Retinal pigment epithelial cell (primary cell): Measurements from ENCODE around the gene MAML3.

Source experiments
- DNase-seq: peaks from one replicate; pipeline ENCODE4 v3.0.0-alpha.2; 2010; ENCODE audit warnings: low read depth
- H3K4me3 ChIP-seq: 2 replicates; pipeline ENCODE4 v1.5.1; 2011; ENCODE audit warnings: mild to moderate bottlenecking, low read length, control low read depth, moderate library complexity
- TF ChIP-seq, protein P1 (sequence below): conservative IDR thresholded peaks from 2 replicates; pipeline ENCODE4 v1.5.1; 2011; ENCODE audit warnings: low read depth, low read length, control low read depth, inconsistent platforms

Gene MAML3

DNA sequence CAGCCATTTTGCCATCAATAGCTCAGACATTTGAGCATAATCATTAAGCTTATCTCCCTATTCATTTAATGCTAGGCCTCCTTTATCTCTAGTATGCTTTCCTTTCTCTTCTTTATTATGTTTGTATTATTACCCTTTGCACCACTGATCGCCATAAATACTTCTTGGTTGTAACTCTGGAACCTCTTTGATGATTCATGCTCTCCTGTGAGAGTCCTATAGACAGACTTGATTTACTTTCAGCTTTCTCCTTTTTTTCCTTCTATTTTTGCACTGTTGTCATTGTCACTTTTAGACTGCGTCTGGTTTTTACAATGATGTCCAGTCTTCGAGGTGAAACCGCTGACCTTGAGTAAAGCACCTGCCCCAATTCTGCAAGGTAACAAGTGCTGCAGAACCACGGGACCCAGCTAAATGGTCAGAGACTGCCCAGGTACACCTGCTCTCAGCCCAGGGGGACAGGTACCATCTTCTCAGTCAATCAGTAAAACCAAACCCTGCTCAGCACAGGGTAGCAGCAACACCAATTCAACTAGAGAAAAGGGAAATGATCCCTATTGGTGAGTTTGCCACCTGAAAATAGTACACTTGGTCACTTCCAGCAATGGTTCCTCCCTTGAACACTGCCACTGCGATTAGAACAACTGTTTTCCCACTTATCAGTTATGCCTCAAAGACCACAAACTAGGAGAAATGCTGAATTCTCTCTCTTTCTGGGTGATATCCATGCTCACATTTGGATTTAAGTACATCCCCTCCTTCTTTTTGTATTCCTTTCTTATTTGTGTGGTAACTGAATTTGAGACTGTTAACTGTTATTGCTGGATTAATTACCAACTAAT is 125.1 kb downstream of the MAML3 start:
- TF ChIP-seq, protein P1, sequence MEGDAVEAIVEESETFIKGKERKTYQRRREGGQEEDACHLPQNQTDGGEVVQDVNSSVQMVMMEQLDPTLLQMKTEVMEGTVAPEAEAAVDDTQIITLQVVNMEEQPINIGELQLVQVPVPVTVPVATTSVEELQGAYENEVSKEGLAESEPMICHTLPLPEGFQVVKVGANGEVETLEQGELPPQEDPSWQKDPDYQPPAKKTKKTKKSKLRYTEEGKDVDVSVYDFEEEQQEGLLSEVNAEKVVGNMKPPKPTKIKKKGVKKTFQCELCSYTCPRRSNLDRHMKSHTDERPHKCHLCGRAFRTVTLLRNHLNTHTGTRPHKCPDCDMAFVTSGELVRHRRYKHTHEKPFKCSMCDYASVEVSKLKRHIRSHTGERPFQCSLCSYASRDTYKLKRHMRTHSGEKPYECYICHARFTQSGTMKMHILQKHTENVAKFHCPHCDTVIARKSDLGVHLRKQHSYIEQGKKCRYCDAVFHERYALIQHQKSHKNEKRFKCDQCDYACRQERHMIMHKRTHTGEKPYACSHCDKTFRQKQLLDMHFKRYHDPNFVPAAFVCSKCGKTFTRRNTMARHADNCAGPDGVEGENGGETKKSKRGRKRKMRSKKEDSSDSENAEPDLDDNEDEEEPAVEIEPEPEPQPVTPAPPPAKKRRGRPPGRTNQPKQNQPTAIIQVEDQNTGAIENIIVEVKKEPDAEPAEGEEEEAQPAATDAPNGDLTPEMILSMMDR: no peak
- no peak for DNase-seq
- H3K4me3 ChIP-seq: no peak overlapping the region

DNA sequence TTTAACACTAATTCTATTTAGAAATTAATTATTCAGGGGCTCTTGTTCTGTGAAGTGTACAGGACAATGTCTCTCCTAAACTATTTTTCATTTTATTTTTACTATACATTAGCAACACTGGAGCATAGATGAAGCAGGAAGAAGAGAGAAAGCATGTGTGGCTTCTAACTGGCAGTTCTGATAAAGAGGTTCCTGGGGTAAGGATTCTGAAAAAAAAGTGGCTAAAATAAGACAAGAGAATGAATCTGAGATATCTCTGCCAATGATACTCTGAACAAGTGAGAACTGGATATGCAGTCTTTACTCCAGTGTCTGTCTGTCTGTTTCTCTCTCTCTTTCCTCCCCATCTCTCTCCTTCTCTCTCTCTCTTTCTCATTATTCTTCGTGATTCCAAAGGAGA is 125.9 kb downstream of the MAML3 start:
- TF ChIP-seq, protein P1: no peak
- H3K4me3 ChIP-seq: no peak overlapping the region

DNA sequence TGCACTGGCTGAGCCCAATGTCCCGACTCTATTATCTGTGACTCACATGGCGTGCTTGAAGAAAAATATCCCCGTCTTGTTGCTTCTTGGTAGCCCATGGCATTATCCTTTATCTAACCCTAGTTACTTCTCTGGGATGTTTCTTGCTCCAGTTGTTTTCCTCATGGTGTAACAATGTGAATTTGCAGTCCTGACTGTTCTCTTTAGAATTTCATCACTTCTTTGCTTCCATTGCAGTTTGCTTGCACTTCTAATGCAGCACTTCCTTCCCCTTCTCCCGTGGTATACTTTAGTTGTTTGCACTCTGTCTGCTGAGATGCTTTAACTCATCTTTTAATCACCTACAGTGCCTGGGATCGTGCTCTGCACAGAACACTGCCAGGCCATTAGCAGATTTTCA is 126.9 kb downstream of the MAML3 start:
- no peak overlapping the region for H3K4me3 ChIP-seq
- TF ChIP-seq, protein P1: no peak

More for the DNA sequence above, 125.9 kb downstream of the MAML3 start:
- DNase-seq: no peak

DNA sequence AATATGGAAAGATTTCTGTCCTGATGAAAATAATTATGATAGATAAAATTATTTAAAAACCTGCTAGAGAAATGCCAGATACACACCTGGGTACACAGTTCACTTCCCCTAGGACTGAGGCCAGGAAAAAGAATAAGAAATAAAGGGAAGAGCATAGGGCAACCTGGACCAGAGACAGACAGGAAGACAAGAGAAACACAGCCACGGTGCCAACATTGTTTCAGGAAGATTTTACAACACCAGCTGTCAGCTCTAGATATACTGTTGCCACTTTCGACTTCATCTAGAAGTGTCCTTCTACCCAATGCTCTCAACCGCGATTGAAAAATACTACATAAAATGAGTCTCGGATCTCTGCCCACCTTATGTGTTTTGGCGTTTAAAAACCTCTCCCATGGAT is 128.5 kb downstream of the MAML3 start:
- no peak for DNase-seq
- no peak overlapping the region for H3K4me3 ChIP-seq
- TF ChIP-seq, protein P1: no peak

More for the DNA sequence above, 126.9 kb downstream of the MAML3 start:
- no peak for DNase-seq

DNA sequence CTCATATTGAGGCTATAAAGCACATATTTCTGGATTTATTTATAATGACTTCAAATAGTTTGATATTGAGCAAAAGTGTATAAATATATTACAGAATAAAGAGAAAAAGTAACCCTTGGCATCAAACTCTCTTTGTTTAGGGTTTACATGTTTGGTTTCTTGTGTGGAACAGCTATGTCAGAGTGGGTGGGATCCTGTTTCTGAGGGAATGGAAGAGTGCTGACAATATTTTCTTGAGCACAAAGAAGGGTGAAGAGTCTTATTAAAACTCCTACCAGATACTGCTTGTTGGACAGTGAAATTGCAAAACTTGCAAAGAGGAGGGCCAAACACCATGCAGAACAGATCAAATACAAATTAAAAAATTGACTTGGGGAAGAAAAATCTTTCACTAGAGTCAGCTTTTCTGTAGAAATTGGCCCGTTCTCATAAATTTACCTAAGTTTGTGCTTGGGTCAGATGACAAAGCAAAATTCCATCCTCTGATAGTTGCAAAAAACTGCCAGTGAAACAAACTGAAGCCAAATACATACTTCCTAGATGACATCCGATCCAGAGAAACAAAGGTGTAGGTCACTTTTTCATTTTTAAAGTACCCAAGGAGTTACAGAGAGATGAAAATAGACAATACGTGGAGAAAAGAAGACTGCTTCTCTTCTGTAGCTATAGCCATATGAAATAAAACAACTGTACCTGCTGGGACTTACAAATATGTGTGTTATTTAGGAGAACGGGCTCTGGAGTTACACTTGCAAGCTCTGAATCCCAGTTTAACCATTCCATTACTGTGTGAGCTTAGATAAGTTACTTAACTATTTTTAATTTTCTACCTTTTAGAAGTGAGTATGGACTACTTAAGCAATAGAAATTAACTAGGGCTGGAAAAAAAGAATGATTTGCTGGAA is 133.3 kb downstream of the MAML3 start:
- no peak overlapping the region for H3K4me3 ChIP-seq
- TF ChIP-seq, protein P1: no peak
- no peak for DNase-seq

DNA sequence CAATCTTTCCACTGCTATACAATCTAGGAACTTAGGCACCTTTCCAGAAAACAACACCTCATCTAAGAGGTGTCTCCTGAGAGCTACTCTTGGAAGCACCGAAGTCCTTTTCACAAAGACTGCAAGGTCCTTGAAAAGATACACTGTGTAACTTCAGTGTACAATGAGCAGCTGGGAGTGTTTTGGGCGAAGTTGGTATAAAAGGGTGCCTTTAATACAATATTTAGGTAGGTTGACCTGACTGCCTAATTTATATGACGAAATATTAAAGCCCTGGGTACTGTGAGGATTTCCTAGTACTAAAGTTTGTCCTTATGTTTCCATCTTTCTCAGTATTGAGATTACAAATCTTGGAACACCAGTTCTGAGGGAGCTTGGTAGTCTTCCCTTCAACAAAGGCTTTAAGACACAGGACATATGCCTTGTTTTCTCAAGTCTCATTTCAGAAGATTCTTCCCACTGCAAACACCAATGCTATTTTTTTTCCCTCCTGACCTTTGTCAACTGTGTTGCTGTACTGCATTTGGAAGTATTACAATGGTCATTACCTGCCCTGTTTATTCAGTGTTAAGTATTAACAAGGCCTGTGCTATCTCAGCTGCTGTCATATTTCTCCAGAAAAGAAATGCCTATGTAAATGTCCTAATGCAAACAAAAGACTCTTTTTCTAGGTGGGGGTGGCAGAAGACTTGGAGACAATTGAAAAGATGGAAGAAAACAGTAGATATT is 134.2 kb downstream of the MAML3 start:
- no peak overlapping the region for H3K4me3 ChIP-seq
- TF ChIP-seq, protein P1: no peak
- DNase-seq: no peak
